Astrocyte (in vitro differentiated cells and primary cell): ENCODE results near the gene WFDC13. TPM values are rescaled to one million over a fixed set of nuclear protein-coding genes. Genes with fewer than 3 reads are reported as not detected.

Source experiments
- DNase-seq: peaks from one replicate; pipeline ENCODE4 v3.0.0-alpha.2; 2010; ENCODE audit warnings: low read depth
- FAIRE-seq: peaks from 2 replicates; lab custom pipeline; 2011; peaks lifted over from hg19 to GRCh38; lab: Jason Lieb, UNC
- H2AFZ ChIP-seq: 2 replicates; pipeline ENCODE4 v1.6.0; 2012; ENCODE audit warnings: low read depth, low read length, inconsistent platforms
- H3K27ac ChIP-seq: 2 replicates; pipeline ENCODE4 v1.5.1; 2011; ENCODE audit warnings: low read depth, low read length, inconsistent platforms
- H3K27me3 ChIP-seq: 2 replicates; pipeline ENCODE4 v1.6.0; 2011; ENCODE audit warnings: low read length, inconsistent platforms; ENCODE audit not compliant: insufficient read depth
- H3K36me3 ChIP-seq: 2 replicates; pipeline ENCODE4 v1.5.1; 2011; ENCODE audit warnings: low read length, inconsistent platforms; ENCODE audit not compliant: insufficient read depth
- H3K4me1 ChIP-seq: 2 replicates; pipeline ENCODE4 v1.5.1; 2011; ENCODE audit warnings: low read length, inconsistent platforms; ENCODE audit not compliant: insufficient read depth
- H3K4me2 ChIP-seq: 2 replicates; pipeline ENCODE4 v1.6.0; 2012; ENCODE audit warnings: low read length, inconsistent platforms
- H3K4me3 ChIP-seq: 2 replicates; pipeline ENCODE4 v1.5.1; 2011; ENCODE audit warnings: low read depth, mild to moderate bottlenecking, low read length, inconsistent platforms; ENCODE audit not compliant: insufficient read depth
- H3K79me2 ChIP-seq: 2 replicates; pipeline ENCODE4 v1.6.0; 2012; ENCODE audit warnings: mild to moderate bottlenecking, low read length, inconsistent platforms; ENCODE audit not compliant: insufficient read depth
- H3K9ac ChIP-seq: 2 replicates; pipeline ENCODE4 v1.6.0; 2012; ENCODE audit warnings: mild to moderate bottlenecking, low read length, inconsistent platforms
- H3K9me3 ChIP-seq: 2 replicates; pipeline ENCODE4 v1.5.1; 2012; ENCODE audit warnings: low read depth, mild to moderate bottlenecking, low read length, inconsistent platforms; ENCODE audit not compliant: insufficient read depth
- H4K20me1 ChIP-seq: 2 replicates; pipeline ENCODE4 v1.6.0; 2012; ENCODE audit warnings: low read length, inconsistent platforms; ENCODE audit not compliant: insufficient read depth
- H3K27ac Mint-ChIP-seq: one replicate; pipeline ENCODE4 v1.8.0; 2021; ENCODE audit warnings: mild to moderate bottlenecking, mixed read lengths; ENCODE audit not compliant: unreplicated experiment
- H3K27me3 Mint-ChIP-seq: one replicate; pipeline ENCODE4 v1.8.0; 2021; ENCODE audit warnings: low read depth, mixed read lengths; ENCODE audit not compliant: unreplicated experiment
- H3K36me3 Mint-ChIP-seq: one replicate; pipeline ENCODE4 v1.8.0; 2021; ENCODE audit warnings: low read depth, mixed read lengths; ENCODE audit not compliant: unreplicated experiment
- H3K4me1 Mint-ChIP-seq: one replicate; pipeline ENCODE4 v1.8.0; 2021; ENCODE audit warnings: low read depth, mixed read lengths; ENCODE audit not compliant: unreplicated experiment
- H3K4me3 Mint-ChIP-seq: one replicate; pipeline ENCODE4 v1.8.0; 2021; ENCODE audit warnings: mild to moderate bottlenecking, moderate library complexity, mixed read lengths; ENCODE audit not compliant: unreplicated experiment
- H3K9me3 Mint-ChIP-seq: one replicate; pipeline ENCODE4 v1.8.0; 2021; ENCODE audit warnings: mild to moderate bottlenecking, mixed read lengths; ENCODE audit not compliant: unreplicated experiment
- CTCF ChIP-seq: IDR thresholded peaks from 2 replicates; pipeline ENCODE4 v1.5.1; 2011; ENCODE audit warnings: low read depth, mild to moderate bottlenecking, inconsistent platforms, low read length, moderate library complexity; ENCODE audit not compliant: insufficient read depth
- EZH2 ChIP-seq: IDR thresholded peaks from 2 replicates; pipeline ENCODE4 v1.6.1; 2012; ENCODE audit warnings: mild to moderate bottlenecking, low read length, inconsistent platforms; ENCODE audit not compliant: insufficient read depth
- total RNA-seq: library from RNA; stranded (reverse); gene quantifications from 2 replicates; pipeline ENCODE4 v1.2.1, GENCODE V29; 2021

Gene WFDC13
- total RNA-seq, 1 donor from 2014 or later, result not detected

- Mint-ChIP-seq H3K4me1 (peaks cover 1% of the 10 kb centered on the region), H3K27me3 (no peaks in the 10 kb centered on the region), H3K9me3 (peaks cover 36% of the 10 kb centered on the region), H3K27ac (no peak overlapping the region), H3K36me3 (no peaks in the 10 kb centered on the region), H3K4me3 (no peak overlapping the region)
- no peaks in the 10 kb centered on the region for H3K79me2 ChIP-seq
- DNase-seq (no peak), FAIRE-seq (no peak)
- H3K27ac ChIP-seq, result no peak overlapping the region
- no peak overlapping the region for H3K4me3 ChIP-seq
- H3K9ac ChIP-seq, result no peak overlapping the region
- H3K36me3 ChIP-seq, result no peaks in the 10 kb centered on the region
- no peak for TF ChIP-seq CTCF
- TF ChIP-seq EZH2, result no peak
- no peak overlapping the region for H3K4me2 ChIP-seq
- H3K9me3 ChIP-seq, result no peaks in the 10 kb centered on the region
- H2AFZ ChIP-seq, result no peak overlapping the region
- no peaks in the 10 kb centered on the region for H3K27me3 ChIP-seq
- H4K20me1 ChIP-seq, result no peaks in the 10 kb centered on the region
- H3K4me1 ChIP-seq, result no peaks in the 10 kb centered on the region
Observed at GRCh38 chr20:45732199-45732598, 30.4 kb downstream of the WFDC13 start.

- H3K4me1 ChIP-seq, result no peaks in the 10 kb centered on the region
- no peak overlapping the region for H3K27ac Mint-ChIP-seq
- H3K27ac ChIP-seq, result no peak overlapping the region
- H3K36me3 ChIP-seq, result no peaks in the 10 kb centered on the region
- H3K4me3 ChIP-seq, result no peak overlapping the region
- no peak for TF ChIP-seq EZH2
- TF ChIP-seq CTCF, result no peak
- FAIRE-seq (no peak), DNase-seq (no peak)
- no peaks in the 10 kb centered on the region for H3K9me3 ChIP-seq
- H3K4me2 ChIP-seq, result no peak overlapping the region
- H3K9ac ChIP-seq, result no peak overlapping the region
- no peaks in the 10 kb centered on the region for H3K36me3 Mint-ChIP-seq
- H3K79me2 ChIP-seq, result no peaks in the 10 kb centered on the region
- H4K20me1 ChIP-seq, result no peaks in the 10 kb centered on the region
- no peak overlapping the region for H2AFZ ChIP-seq
- no peaks in the 10 kb centered on the region for H3K27me3 Mint-ChIP-seq
- no peaks in the 10 kb centered on the region for H3K4me1 Mint-ChIP-seq
- no peaks in the 10 kb centered on the region for H3K27me3 ChIP-seq
- peaks cover 28% of the 10 kb centered on the region for H3K9me3 Mint-ChIP-seq
- no peak overlapping the region for H3K4me3 Mint-ChIP-seq
Observed at GRCh38 chr20:45735552-45735951, 33.7 kb downstream of the WFDC13 start.

GRCh38 chr20:45735988-45736387 lies 34.1 kb downstream of the WFDC13 start:
- Histone ChIP-seq H3K79me2 (no peaks in the 10 kb centered on the region), H3K27ac (no peak overlapping the region), H4K20me1 (no peaks in the 10 kb centered on the region), H3K9ac (no peak overlapping the region), H2AFZ (no peak overlapping the region), H3K4me3 (no peak overlapping the region), H3K27me3 (no peaks in the 10 kb centered on the region), H3K36me3 (no peaks in the 10 kb centered on the region), H3K4me2 (no peak overlapping the region), H3K4me1 (no peaks in the 10 kb centered on the region), H3K9me3 (no peaks in the 10 kb centered on the region)
- Mint-ChIP-seq H3K4me3 (no peak overlapping the region), H3K36me3 (no peaks in the 10 kb centered on the region), H3K27me3 (no peaks in the 10 kb centered on the region), H3K9me3 (peaks cover 27% of the 10 kb centered on the region), H3K4me1 (no peaks in the 10 kb centered on the region), H3K27ac (no peak overlapping the region)
- no peak for FAIRE-seq
- DNase-seq, result no peak
- TF ChIP-seq CTCF (no peak), EZH2 (no peak)
